Measurements from ENCODE around the gene BCL7B. TPM values are rescaled to one million over a fixed set of nuclear protein-coding genes. Genes with fewer than 3 reads are reported as not detected.
"Not testable (repeated sequence)": the region's sequence is repeated elsewhere in the genome, so short reads cannot be mapped to it uniquely, and the experiment has no call there.

Gene BCL7B
- total RNA-seq, 1 donor from 2014 or later = 82.7 TPM

DNA sequence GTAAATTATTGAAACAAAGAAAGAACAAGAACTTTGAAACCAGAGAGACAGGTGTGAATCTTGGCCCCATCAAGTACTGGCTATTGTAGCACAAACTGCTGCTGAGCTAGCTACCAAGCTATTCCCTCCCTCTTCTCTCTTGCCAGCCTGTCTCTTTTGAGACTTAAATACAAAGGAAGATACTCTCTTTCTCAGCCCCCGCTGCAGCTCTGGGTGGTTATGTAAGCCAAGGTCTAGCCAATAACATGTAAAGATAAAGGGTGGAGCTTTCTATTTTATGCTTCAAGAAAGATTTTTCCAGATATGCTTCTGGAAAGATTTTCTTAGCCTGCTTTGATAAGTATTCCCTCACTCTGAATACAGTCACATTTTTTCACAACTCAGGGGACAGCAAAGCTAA is 52.6 kb downstream of the BCL7B start:
- intact Hi-C loops (cut with micrococcal nuclease) = no loop called here

DNA sequence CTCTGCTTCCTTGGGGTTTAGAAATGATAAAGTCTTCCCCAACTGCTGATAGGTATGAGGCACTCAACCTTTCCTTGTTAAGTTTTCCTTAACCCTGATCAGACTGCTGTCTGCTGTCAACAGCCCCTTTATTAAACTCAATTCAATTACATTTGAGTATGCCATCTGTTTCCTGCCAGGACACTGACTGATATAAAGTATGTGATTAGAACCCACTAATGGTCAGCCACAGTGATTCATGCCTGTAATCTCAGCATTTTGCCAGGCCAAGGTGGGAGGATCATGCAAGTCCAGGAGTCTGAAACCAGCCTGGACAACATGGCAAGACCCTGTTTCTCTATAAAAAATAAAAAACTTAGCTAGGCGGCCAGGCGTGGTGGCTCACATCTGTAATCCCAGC is 53.5 kb downstream of the BCL7B start:
- intact Hi-C loops (cut with micrococcal nuclease) = no loop called here

DNA sequence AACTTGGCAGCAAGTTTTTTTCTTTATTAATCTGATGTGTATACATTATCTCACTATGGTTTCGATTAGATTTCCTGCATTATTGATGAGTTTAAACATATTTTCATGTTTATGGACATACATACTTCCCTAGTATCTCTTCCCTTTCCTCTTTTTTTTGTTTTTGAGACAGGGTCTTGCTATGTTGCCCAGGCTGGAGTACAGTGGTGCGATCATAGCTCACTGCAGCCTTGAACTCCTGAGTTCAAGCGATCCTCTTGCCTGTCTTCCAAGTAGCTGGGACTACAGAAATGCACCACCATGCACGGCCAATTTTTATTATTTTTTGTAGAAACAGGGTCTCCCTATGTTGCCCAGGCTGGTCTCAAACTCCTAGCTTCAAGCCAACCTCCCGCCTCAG is 54.3 kb downstream of the BCL7B start:
- intact Hi-C loops (cut with micrococcal nuclease) = no loop called here

DNA sequence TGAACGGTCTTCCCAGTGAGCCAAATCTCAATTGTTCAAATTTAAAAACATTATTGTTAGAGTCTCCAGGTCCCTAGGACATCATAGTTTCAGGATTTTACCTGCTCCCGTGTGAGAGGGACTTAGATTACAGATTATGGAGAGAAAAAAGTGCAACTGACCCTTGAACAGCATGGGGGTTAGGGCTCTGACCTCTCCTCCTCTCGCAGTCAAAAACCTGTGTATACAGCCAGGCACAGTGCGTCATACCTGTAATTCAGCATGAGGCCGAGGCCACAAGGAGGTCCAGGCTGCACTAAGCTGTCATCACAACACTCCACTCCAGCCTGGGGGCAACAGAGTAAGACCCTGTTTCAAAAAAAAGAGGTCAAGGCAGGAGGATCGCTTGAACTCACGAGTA is 60.9 kb downstream of the BCL7B start:
- intact Hi-C loops (cut with micrococcal nuclease) = no loop called here

DNA sequence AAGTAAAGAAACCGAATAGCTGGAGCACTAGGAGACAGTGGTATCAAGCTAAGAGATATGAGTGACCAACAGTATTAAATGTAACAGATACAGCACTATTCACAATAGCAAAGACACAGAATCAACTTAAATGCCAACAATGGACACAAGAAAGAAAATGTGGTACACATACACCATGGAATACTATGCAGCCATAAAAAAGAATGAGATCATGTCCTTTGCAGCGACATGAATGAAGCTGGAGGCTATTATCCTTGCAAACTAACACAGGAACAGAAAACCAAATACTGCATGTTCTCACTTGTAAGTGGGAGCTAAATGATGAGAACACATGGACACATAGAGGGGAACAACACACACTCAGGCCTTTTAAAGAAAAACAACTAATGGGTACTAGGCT is 62.0 kb downstream of the BCL7B start:
- intact Hi-C loops (cut with micrococcal nuclease) = not testable (repeated sequence)

DNA sequence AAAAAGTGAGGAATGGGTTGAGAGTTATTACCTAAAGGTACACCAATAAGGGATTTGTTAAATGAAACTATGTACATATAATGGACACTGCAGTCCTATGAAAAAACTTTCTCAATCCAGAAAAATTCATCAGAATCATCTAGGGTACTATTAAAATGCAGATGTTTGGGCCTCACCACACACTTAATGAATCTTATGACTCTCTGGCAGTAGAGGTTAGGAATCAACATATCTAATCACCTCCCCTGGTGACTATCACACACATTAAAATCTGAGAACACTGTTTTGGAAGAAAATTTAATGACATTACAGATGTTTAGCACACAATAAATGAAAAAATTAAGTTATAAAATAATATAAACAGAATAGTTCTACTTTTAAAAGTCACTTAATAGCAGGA is 67.5 kb downstream of the BCL7B start:
- intact Hi-C loops (cut with micrococcal nuclease) = no loop called here

DNA sequence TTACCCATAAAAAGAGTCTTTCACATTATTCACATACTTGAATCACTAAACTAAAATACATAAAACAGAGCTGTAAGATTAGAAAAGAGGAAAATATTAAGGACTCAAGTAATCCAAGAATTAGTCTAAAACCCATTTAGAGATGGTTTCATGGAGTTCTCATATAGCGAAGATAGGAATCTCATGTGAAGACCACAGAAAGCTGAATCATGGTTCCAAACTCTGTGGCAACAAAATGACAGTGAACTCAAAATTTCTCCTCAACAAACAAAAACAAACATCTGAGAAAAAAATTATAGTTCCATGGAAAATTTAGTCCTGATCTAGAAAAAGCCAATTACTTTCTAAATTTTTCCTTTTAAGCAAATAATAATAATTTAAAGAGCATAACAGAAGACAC is 70.0 kb downstream of the BCL7B start:
- intact Hi-C loops (cut with micrococcal nuclease) = no loop called here

Other genes with a start within 250 kb of the BCL7B start
- gene NSUN5, start 248.9 kb downstream of the BCL7B start, total RNA-seq = 53.8 and 54.3 TPM in 2 replicates
- gene TRIM50, start 229.6 kb downstream of the BCL7B start, total RNA-seq = not detected in 2 replicates
- gene FKBP6, start 229.5 kb downstream of the BCL7B start, total RNA-seq = not detected in 2 replicates
- gene FZD9, start 123.9 kb downstream of the BCL7B start, total RNA-seq = not detected in 2 replicates
- gene BAZ1B, start 35.4 kb downstream of the BCL7B start, total RNA-seq = 89.0 and 95.4 TPM in 2 replicates
- 35.4 and 35.5 TPM in 2 replicates for gene TBL2, start 20.9 kb upstream of the BCL7B start, total RNA-seq
- gene MLXIPL, start 66.8 kb upstream of the BCL7B start, total RNA-seq = not detected in 2 replicates
- gene VPS37D, start 110.1 kb upstream of the BCL7B start, total RNA-seq = 0.15 and 0.27 TPM in 2 replicates
- gene DNAJC30, start 125.8 kb upstream of the BCL7B start, total RNA-seq = 8.3 and 9.3 TPM in 2 replicates
- gene BUD23, start 125.9 kb upstream of the BCL7B start, total RNA-seq = 72.8 and 78.7 TPM in 2 replicates
- 15.7 and 16.4 TPM in 2 replicates for gene STX1A, start 162.0 kb upstream of the BCL7B start, total RNA-seq
- 13.2 and 16.7 TPM in 2 replicates for gene ABHD11, start 181.1 kb upstream of the BCL7B start, total RNA-seq
- gene CLDN3, start 212.6 kb upstream of the BCL7B start, total RNA-seq = not detected in 2 replicates